ENCODE data around the gene FLT1. TPM values are rescaled to one million over a fixed set of nuclear protein-coding genes. Genes with fewer than 3 reads are reported as not detected.

Gene FLT1
- total RNA-seq, 2 donors from 2014 or later = 0.27 to 0.42 TPM

GRCh38 chr13:28322256-28322905 lies 172.5 kb downstream of the FLT1 start:
- DNase-seq = no peak
- no peak for ATAC-seq
- no peaks in the 10 kb centered on the region for H3K9me3 ChIP-seq (ENCODE audit: control insufficient read depth, low read length, poor library complexity, severe bottlenecking)
- H3K4me1 Mint-ChIP-seq = peaks cover 5% of the 10 kb centered on the region
- peaks cover 13% of the 10 kb centered on the region for H3K27me3 Mint-ChIP-seq
- H3K4me3 Mint-ChIP-seq = no peak overlapping the region
- no peak overlapping the region for H3K27ac Mint-ChIP-seq
- H3K36me3 Mint-ChIP-seq (ENCODE audit: low read depth) = no peaks in the 10 kb centered on the region

- no peaks in the 10 kb centered on the region for H3K9me3 ChIP-seq (ENCODE audit: control insufficient read depth, low read length, poor library complexity, severe bottlenecking)
- Mint-ChIP-seq H3K27me3 (peaks cover 13% of the 10 kb centered on the region), H3K27ac (no peak overlapping the region), H3K4me3 (no peak overlapping the region), H3K36me3 (ENCODE audit: low read depth) (no peaks in the 10 kb centered on the region), H3K4me1 (peaks cover 5% of the 10 kb centered on the region)
- no peak for ATAC-seq
- no peak for DNase-seq
Observed at GRCh38 chr13:28321756-28322155, 173.2 kb downstream of the FLT1 start.

DNA sequence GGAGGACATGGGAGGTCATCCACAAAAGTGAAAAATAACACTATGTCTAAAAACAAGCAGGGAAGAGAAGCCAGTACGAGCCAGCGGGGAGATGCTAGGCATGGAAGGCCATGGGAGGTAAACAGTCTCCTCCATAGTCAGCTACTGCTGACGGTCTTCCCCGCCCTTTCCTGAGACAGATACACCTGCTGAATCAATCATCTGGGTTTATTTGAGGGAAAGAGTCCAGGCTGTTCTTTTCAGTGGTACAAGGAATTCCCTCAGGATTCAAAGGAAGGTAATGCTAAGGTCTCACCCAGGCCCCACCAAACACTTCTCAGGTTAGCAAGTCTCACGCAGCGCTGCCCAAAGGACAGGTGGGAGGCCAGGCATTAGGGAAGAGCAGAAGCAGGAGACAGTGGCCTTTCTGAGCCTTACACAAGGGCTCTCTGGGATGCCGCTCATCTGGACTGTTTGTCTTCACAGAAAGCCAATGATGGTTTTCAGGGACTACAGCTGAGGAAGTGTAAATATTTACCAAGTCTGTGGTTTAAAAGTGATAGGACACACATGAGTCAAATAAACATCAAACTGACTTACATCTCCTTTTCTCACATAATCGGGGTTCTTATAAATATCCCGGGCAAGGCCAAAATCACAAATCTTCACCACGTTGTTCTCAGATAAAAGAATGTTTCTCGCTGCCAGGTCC lies 173.9 kb downstream of the FLT1 start:
- DNase-seq = no peak
- peaks cover 6% of the 10 kb centered on the region for H3K4me1 Mint-ChIP-seq
- H3K27me3 Mint-ChIP-seq = peaks cover 13% of the 10 kb centered on the region
- H3K4me3 Mint-ChIP-seq = no peak overlapping the region
- no peaks in the 10 kb centered on the region for H3K36me3 Mint-ChIP-seq (ENCODE audit: low read depth)
- ATAC-seq = no peak
- no peak overlapping the region for H3K27ac Mint-ChIP-seq
- H3K9me3 ChIP-seq (ENCODE audit: control insufficient read depth, low read length, poor library complexity, severe bottlenecking) = no peaks in the 10 kb centered on the region

- DNase-seq = no peak
- H3K36me3 Mint-ChIP-seq (ENCODE audit: low read depth) = no peaks in the 10 kb centered on the region
- peaks cover 7% of the 10 kb centered on the region for H3K4me1 Mint-ChIP-seq
- H3K9me3 ChIP-seq (ENCODE audit: control insufficient read depth, low read length, poor library complexity, severe bottlenecking) = no peaks in the 10 kb centered on the region
- no peak for ATAC-seq
- peaks cover 13% of the 10 kb centered on the region for H3K27me3 Mint-ChIP-seq
- H3K27ac Mint-ChIP-seq = no peak overlapping the region
- no peak overlapping the region for H3K4me3 Mint-ChIP-seq
Observed at GRCh38 chr13:28320209-28320608, 174.7 kb downstream of the FLT1 start.

DNA sequence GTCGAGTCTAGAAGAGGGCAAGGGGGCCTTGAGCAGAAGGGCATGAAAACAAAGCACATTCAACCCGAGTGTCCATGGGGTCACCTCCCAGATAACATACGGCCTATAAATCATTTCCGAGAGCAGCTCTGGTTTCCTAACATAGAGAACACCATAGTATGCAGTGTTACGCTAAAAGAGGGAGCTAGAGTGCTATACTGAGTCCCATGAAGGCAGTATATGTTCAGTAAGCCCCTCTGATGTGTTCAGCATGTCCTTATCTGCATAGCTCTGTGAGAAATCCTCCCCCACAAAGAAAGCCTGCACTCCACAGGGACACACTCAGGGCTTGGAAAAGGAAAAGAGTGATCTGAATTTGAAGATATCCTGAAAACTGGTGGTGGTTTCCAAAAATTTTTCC lies 175.4 kb downstream of the FLT1 start:
- H3K4me3 Mint-ChIP-seq = no peak overlapping the region
- peaks cover 7% of the 10 kb centered on the region for H3K4me1 Mint-ChIP-seq
- H3K27me3 Mint-ChIP-seq = peaks cover 8% of the 10 kb centered on the region
- ATAC-seq = no peak
- H3K36me3 Mint-ChIP-seq (ENCODE audit: low read depth) = no peaks in the 10 kb centered on the region
- H3K9me3 ChIP-seq (ENCODE audit: control insufficient read depth, low read length, poor library complexity, severe bottlenecking) = no peaks in the 10 kb centered on the region
- no peak overlapping the region for H3K27ac Mint-ChIP-seq
- DNase-seq = no peak

DNA sequence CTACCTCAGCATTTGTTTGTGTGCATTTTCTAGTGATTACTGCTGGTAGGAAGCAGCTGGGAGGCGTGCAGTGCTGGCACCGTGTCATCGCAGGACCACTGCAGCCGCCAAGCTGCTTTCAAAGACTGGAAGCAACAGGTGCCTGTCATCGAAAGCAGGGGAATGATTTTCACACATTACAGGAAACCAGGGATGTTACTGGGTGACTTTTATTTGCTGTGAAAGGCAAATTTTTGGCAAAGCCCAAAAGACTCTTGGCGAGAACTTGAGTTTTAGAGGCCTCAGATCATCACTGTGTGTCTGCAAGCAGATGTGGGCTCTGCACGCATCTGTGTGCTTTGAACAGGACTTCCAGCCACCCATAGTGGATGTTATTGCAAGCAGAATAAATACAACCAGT lies 176.4 kb downstream of the FLT1 start:
- H3K4me1 Mint-ChIP-seq = peaks cover 4% of the 10 kb centered on the region
- no peaks in the 10 kb centered on the region for H3K36me3 Mint-ChIP-seq (ENCODE audit: low read depth)

GRCh38 chr13:28316836-28317235 lies 178.1 kb downstream of the FLT1 start:
- H3K36me3 Mint-ChIP-seq (ENCODE audit: low read depth) = no peaks in the 10 kb centered on the region
- peaks cover 4% of the 10 kb centered on the region for H3K4me1 Mint-ChIP-seq
- DNase-seq = no peak
- no peaks in the 10 kb centered on the region for H3K9me3 ChIP-seq (ENCODE audit: control insufficient read depth, low read length, poor library complexity, severe bottlenecking)
- H3K27me3 Mint-ChIP-seq = peaks cover 8% of the 10 kb centered on the region
- ATAC-seq = no peak
- H3K4me3 Mint-ChIP-seq = no peak overlapping the region
- H3K27ac Mint-ChIP-seq = no peak overlapping the region

More for the DNA sequence above, 176.4 kb downstream of the FLT1 start:
- H3K4me3 Mint-ChIP-seq = no peak overlapping the region
- DNase-seq = no peak
- peaks cover 8% of the 10 kb centered on the region for H3K27me3 Mint-ChIP-seq
- ATAC-seq = no peak
- no peak overlapping the region for H3K27ac Mint-ChIP-seq
- no peaks in the 10 kb centered on the region for H3K9me3 ChIP-seq (ENCODE audit: control insufficient read depth, low read length, poor library complexity, severe bottlenecking)

GRCh38 chr13:28316129-28316528 lies 178.8 kb downstream of the FLT1 start:
- Mint-ChIP-seq H3K36me3 (ENCODE audit: low read depth) (no peaks in the 10 kb centered on the region), H3K4me3 (no peak overlapping the region)
- ATAC-seq = no peak

DNA sequence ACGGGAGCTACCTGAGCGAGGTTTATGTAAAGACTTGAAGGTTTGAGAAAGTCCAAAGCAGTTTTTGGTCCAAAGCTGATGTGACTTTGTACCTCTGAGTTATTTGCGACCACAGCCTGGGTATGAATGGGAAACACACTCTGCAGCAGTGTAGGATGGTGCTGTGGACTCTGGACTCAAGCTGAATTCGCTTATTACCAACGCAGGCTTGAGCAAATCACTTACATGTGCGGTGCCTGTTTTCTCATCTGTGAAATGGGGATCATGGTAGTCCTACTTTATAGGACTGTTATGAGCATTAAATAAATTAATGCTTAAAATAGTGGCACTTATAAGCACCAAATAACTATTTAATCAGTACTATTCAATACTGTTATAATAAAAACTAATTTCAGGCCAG lies 180.0 kb downstream of the FLT1 start:
- H3K36me3 Mint-ChIP-seq (ENCODE audit: low read depth) = no peaks in the 10 kb centered on the region
- no peaks in the 10 kb centered on the region for H3K9me3 ChIP-seq (ENCODE audit: control insufficient read depth, low read length, poor library complexity, severe bottlenecking)
- DNase-seq (no peak), ATAC-seq (no peak)
- no peak overlapping the region for H3K4me3 Mint-ChIP-seq
- H3K4me1 Mint-ChIP-seq = peaks cover 3% of the 10 kb centered on the region
- H3K27ac Mint-ChIP-seq = no peak overlapping the region
- no peaks in the 10 kb centered on the region for H3K27me3 Mint-ChIP-seq

More at GRCh38 chr13:28316129-28316528, 178.8 kb downstream of the FLT1 start:
- DNase-seq = no peak
- H3K9me3 ChIP-seq (ENCODE audit: control insufficient read depth, low read length, poor library complexity, severe bottlenecking) = no peaks in the 10 kb centered on the region
- H3K27ac Mint-ChIP-seq = no peak overlapping the region
- peaks cover 1% of the 10 kb centered on the region for H3K27me3 Mint-ChIP-seq
- peaks cover 4% of the 10 kb centered on the region for H3K4me1 Mint-ChIP-seq

GRCh38 chr13:28313579-28313978 lies 181.3 kb downstream of the FLT1 start:
- H3K27ac Mint-ChIP-seq = no peak overlapping the region
- ATAC-seq = no peak
- peaks cover 2% of the 10 kb centered on the region for H3K4me1 Mint-ChIP-seq
- no peak for DNase-seq
- H3K27me3 Mint-ChIP-seq = no peaks in the 10 kb centered on the region
- H3K36me3 Mint-ChIP-seq (ENCODE audit: low read depth) = no peaks in the 10 kb centered on the region
- H3K9me3 ChIP-seq (ENCODE audit: control insufficient read depth, low read length, poor library complexity, severe bottlenecking) = no peaks in the 10 kb centered on the region
- no peak overlapping the region for H3K4me3 Mint-ChIP-seq

GRCh38 chr13:28306325-28306724 lies 188.6 kb downstream of the FLT1 start:
- DNase-seq = no peak
- H3K36me3 Mint-ChIP-seq (ENCODE audit: low read depth) = no peaks in the 10 kb centered on the region
- no peaks in the 10 kb centered on the region for H3K9me3 ChIP-seq (ENCODE audit: control insufficient read depth, low read length, poor library complexity, severe bottlenecking)
- H3K4me1 Mint-ChIP-seq = peaks cover 7% of the 10 kb centered on the region
- no peak overlapping the region for H3K27ac Mint-ChIP-seq
- H3K4me3 Mint-ChIP-seq = no peak overlapping the region
- H3K27me3 Mint-ChIP-seq = no peaks in the 10 kb centered on the region
- no peak for ATAC-seq

DNA sequence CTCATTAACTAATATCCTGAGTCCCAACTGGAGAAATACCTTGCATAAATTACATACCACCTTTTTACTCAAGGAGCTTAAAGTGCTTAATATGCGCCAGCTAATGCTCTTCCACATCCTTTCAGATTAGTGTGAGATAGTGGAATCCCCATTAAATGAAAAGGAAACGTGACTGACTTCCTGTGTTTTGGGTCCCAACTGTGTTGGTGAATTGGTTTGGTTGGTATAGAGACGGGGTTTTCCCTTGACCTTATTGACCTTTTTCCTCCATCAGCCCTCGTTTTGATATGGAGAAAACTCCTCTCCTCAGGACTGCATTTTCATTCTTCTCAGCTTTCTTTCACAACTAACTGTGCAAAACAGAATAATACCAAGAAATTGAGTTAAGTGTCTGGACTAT lies 193.1 kb downstream of the FLT1 start:
- H3K9me3 ChIP-seq (ENCODE audit: control insufficient read depth, low read length, poor library complexity, severe bottlenecking) = no peaks in the 10 kb centered on the region
- H3K4me3 Mint-ChIP-seq = no peak overlapping the region
- no peaks in the 10 kb centered on the region for H3K36me3 Mint-ChIP-seq (ENCODE audit: low read depth)
- ATAC-seq = peak; percentile 46
- H3K27me3 Mint-ChIP-seq = no peaks in the 10 kb centered on the region
- no peak for DNase-seq
- H3K4me1 Mint-ChIP-seq = peaks cover 8% of the 10 kb centered on the region
- H3K27ac Mint-ChIP-seq = no peak overlapping the region

DNA sequence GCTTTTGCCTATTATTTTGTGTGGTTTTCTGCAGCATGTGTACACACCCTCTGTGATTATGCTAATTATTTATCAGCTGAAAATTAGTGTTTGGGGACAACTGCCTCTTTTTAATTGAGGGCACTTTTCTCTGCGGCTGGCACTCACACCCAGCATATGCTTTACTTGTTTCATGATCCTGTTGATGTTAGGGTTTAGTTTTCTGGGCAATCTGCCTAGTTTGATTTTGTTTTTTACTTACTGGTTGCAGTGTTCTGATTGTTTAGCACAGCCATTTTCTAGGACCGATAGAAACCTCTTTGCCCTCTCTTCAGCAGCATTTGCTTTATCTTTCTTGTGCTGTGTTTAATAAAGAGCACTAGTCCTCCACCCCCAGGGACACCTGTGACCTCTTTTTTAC lies 195.0 kb downstream of the FLT1 start:
- no peak for DNase-seq
- Mint-ChIP-seq H3K36me3 (ENCODE audit: low read depth) (no peaks in the 10 kb centered on the region), H3K4me3 (no peak overlapping the region), H3K4me1 (peaks cover 8% of the 10 kb centered on the region), H3K27ac (no peak overlapping the region), H3K27me3 (no peaks in the 10 kb centered on the region)
- H3K9me3 ChIP-seq (ENCODE audit: control insufficient read depth, low read length, poor library complexity, severe bottlenecking) = no peaks in the 10 kb centered on the region
- no peak for ATAC-seq

DNA sequence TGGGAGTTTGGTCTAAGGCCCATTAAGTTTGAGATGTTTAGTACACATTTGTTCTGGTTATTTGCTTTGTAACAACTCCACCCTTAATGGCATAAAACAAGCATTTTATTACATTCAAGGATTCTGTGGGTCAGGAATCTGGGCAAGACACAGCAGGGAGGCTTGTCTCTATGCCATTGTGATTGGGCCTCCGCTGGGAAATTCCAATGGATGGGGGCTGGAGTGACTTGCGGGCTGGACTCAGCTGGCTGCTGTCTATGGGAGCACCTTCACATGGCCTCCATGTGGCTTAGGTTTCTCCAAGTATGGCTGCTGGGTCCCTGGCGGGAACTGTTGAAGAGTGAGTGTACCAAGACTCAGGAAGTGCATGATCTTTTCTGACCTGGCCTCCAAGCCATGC lies 197.6 kb downstream of the FLT1 start:
- no peak overlapping the region for H3K4me3 Mint-ChIP-seq
- ATAC-seq (no peak), DNase-seq (no peak)
- no peaks in the 10 kb centered on the region for H3K9me3 ChIP-seq (ENCODE audit: control insufficient read depth, low read length, poor library complexity, severe bottlenecking)
- no peak overlapping the region for H3K27ac Mint-ChIP-seq
- H3K36me3 Mint-ChIP-seq (ENCODE audit: low read depth) = no peaks in the 10 kb centered on the region
- no peaks in the 10 kb centered on the region for H3K27me3 Mint-ChIP-seq
- H3K4me1 Mint-ChIP-seq = peaks cover 8% of the 10 kb centered on the region

All from T-helper 17 cell (primary cell).